Hematopoietic multipotent progenitor cell (in vitro differentiated cells): ENCODE measurements around the gene S100B. TPM values are rescaled to one million over a fixed set of nuclear protein-coding genes. Genes with fewer than 3 reads are reported as not detected.
"Not testable (repeated sequence)": the region's sequence is repeated elsewhere in the genome, so short reads cannot be mapped to it uniquely, and the experiment has no call there.

Experiments
- DNase-seq, 3 donors: peaks; one replicate each; pipeline ENCODE4 v3.0.0-alpha.2; 2011 to 2015; ENCODE audit warnings: low read depth in 2 of 3, low spot score in 2 of 3
- total RNA-seq: library from RNA; depleted of rRNA; stranded (reverse); fragments of >200 nt; gene quantifications from one replicate; pipeline ENCODE4 v1.2.3, GENCODE V29; 2012

S100B gene
- total RNA-seq, 1 donor = 0.81 TPM

GRCh38 chr21:46630915-46631314, 26.0 kb upstream of the S100B start:
- not testable (repeated sequence) for DNase-seq

DNA sequence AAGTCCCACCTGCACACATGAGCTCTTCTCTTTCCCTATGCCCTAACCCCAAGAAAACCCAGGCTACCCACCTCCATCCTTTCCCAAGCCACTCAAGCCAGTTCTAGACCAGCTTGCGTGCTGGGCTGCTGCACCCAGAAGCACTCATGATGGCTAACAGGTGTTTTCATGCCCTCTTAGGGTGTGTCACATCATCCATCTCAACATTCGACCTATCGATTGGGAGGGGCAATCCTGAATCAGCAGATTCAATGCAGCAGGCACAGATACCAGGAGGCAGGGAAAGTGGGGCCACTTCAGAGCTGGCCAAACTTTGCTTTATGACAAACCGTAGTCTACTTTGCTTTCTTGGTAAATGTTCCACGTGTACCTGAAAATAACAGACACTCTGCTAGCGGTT, 24.0 kb upstream of the S100B start:
- no peak for DNase-seq

DNA sequence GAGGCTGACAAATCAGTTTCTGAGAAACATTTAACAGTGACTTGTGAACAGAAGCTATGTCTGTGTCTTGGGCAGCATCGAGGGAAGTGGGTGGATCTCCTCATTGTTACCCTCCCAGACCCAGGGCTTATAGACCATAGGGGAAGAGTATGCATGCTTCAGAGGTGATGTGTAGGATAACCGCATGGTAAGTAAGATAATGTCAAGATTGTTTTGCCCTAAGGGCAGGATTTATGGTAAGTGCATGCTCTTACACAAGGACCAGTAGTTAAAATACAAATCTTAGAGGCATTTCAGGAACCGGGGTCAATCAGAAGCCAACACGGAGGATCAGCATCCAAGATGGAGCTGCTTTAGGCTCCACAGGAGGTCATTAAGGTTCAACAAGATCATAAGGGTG, 22.8 kb upstream of the S100B start:
- no peak for DNase-seq

DNA sequence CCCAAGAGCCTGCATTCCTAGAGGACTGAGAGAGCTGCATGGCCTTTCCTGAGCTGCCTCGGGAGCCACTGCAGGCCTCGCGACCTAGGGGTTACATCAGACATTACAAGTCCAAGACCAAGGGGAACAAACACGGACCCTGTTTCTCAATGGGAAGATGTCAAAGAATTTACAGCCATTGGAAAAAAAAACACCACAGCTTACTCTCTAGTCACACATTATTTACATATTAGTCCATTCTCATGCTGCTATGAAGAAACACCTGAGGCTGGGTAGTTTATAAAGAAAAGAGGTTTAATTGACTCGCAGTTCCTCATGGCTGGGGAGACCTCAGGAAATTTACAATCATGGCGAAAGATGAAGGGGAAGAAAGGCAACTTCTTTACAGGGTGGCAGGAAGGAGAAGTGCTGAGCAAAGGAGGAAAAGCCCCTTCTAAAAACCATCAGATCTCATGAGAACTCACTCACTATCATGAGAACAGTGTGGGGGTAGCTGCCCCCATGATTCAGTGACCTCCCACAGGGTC, 22.2 kb upstream of the S100B start:
- DNase-seq = no peak

DNA sequence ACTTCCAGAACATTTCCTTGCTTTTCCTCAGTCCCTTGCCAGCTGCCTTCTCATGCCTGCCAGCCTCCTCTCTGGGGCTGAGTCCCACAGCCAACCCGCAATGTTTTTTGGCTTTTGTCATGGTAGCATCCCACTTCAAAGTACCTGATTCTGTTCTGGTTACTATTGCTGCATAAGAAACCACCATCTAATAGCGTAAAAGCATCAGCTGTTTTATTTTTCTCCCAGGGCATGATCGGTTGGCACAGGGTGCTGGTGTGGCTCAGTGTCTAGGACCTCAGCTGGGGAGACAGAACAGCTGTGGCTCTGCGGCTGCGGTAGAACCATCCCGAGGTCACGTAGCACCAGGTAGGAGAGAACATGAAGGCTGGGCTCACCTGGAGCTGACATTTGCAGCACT, 21.7 kb upstream of the S100B start:
- no peak for DNase-seq

DNA sequence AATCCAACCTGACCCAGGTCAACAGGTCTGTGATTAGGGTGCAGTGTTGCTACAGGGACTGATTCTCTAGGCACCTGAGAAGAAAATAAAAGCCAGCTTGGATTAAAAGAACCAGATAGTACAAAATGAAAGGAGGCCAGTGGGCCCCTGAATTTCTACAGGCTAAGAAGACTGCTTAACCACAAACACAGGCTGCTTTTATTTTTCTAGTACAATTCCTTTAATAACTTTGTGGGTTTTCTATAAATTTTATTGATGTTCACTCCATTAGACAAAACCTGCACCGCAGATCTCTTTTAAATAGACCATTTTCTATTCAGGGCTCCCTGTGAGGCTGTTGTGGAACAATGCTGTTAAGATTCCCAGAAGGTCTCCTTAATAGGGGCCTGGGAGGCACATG, 20.9 kb upstream of the S100B start:
- DNase-seq = no peak

DNA sequence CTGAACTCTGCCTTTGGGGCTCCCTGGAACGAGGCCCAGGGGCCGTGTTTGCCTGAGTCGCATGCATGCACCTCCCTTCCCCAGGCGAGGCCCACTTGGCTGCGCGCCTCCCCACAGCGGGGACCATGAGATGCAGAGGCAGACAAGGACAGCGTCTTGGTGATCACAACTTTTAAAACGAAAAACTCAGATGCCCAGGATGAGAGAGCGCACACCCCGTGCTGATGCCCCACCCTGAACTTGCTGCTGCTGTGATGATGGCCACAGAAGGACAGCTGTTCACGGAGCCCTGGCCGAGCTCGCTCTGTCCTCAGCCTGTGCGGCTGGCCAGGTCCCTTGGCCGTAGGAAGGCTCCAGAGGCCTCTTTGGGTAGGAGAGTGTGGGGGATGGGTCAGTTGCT, 19.2 kb upstream of the S100B start:
- DNase-seq = no peak

- DNase-seq = peak in 2 of 3 donors; percentile 88 to 96
Measured at GRCh38 chr21:46622226-46622625, 17.3 kb upstream of the S100B start.

- DNase-seq = peak in 1 of 3 donors; percentile 27
Measured at GRCh38 chr21:46621457-46622182, 16.7 kb upstream of the S100B start.

DNA sequence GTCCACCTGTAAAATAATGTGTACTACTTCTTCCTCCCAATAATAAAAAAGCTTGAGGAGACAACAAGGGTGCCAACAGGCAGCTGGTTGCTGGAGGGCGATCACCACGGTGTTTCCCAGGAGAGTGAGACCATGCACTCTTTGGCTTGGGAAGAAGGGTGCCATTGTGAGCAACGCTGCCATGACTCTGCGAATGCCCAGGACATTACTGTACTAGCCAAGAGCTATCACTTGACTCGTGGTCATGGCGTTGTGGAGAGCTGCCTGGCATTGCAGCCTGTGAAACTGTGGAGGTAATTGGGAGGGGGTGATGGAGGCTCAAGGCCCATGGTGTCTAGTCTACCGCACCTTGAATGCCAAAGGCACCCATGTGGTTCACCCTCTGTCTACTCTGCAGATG, 16.0 kb upstream of the S100B start:
- DNase-seq = no peak

GRCh38 chr21:46619846-46620245, 15.0 kb upstream of the S100B start:
- DNase-seq = no peak

GRCh38 chr21:46618738-46619379, 14.0 kb upstream of the S100B start:
- DNase-seq = no peak

- DNase-seq = peak in 1 of 3 donors; percentile 16
Measured at GRCh38 chr21:46617267-46618051, 12.6 kb upstream of the S100B start.

DNA sequence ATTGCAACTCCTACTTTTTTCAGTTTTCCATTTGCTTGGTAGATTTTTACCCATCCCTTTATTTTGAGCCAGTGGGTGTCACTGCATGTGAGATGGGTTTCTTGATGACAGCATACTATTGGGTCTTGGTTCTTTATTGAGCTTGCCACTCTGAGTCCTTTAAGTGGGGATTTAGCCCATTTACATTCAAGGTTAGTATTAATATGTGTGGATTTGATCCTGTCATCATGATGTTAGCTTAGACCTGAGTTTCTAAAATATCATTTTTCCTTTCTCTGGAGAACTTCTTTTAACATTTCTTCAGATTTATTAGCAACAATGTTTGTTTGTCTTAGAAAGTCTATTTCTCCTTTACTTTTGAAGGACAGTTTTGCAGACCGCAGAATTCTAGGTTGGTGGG, 11.8 kb upstream of the S100B start:
- no peak for DNase-seq

DNA sequence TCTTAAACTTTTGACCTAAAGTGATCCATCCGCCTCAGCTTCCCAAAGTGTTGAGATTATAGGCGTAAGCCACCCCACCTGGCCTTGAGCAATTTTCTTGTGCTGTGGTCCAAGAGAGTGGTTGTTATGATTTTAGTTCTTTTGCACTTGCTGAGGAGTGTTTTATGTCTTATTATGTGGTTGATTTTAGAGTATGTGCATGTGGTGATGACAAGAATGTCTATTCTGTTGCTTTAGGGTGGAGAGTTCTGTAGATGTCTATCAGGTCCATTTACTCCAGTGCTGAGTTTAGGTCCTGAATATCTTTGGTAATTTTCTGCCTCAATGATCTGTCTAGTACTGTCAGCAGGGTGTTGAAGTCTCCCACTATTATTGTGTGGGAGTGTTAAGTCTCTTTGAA, 11.2 kb upstream of the S100B start:
- no peak for DNase-seq

DNA sequence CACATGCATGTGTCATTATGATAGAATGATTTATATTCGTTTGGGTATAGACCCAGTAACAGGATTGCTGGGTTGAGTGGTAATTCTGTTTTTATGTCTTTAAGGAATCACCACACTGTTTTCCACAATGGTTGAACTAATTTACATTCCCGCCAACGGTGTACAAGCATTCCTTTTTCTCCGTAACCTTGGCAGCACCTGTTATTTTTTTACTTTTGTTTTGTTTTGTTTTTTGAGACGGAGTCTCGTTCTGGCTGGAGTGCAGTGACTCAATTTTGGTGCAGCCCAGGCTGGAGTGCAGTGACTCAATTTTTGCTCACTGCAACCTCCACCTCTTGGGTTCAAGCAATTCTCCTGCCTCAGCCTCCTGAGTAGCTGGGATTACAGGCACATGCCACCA, 8.5 kb upstream of the S100B start:
- DNase-seq = no peak

DNA sequence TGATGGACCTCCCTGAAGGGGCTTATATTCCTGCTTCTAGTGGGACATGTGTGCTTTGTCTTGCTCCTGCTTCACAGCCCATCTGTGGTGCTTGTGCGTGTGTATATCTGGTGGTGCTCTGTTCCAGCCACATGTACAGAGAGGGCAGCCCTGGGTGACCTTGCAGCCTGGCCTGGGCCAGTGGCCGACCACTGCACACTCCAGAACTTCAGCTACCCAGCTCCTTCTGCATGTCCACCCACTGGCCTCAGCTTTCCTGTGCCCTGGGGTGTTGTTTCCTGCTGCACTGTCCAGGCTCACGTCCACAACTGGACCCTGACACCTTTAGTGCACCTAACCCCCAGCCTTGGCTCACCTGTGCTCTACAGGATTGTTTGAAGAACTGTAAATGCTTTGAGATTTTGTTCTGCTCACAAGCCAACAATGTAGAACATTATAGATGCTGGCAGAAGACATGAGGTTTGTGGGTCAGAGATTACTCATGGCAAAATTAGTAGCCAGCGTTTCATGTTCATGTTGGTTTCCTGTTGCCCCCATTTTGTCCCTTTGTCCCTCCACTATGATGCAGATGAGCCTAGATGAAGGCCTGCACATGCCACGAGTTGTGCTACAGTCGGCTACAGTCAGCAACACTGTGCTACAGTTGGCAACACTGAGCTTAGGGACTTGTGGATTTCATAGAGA, 5.3 kb upstream of the S100B start:
- DNase-seq = no peak

- DNase-seq = no peak
Measured at GRCh38 chr21:46608672-46609111, 3.8 kb upstream of the S100B start.

GRCh38 chr21:46607636-46608035, 2.8 kb upstream of the S100B start:
- DNase-seq = no peak

DNA sequence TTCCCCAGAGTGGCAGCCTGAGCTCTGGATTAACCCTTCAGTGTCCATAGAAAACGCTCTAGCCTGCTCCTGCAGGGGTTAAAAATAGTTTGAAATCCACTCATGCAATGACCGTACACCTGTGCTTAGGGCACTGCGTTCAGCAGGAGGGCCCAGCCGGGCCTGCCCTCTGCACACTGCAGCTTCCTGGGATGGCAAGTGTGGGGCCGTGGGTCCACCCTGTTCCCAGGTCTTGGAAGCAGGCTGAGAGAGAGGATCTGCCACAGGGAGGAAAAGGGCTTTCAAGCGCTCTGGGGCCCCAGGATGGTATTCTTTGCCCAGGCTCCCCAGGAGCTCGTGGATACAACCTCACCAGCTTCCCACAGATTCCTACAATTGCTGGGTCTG, 1.5 kb upstream of the S100B start:
- DNase-seq = no peak
